T-helper 1 cell treated with Interleukin-12 subunit alpha and Interleukin-12 subunit beta and Interleukin-4 antibody, amounts not matched to agents 30 ng/mL and 1 ng/mL, for 36 hours (primary cell): ENCODE data around the gene RGS6. TPM values are rescaled to one million over a fixed set of nuclear protein-coding genes. Genes with fewer than 3 reads are reported as not detected.

Experiments used
- intact Hi-C: fragments of 100-400 bp; cut with micrococcal nuclease; formaldehyde crosslinking; loops from one replicate; pipeline ENCODE4 v1.15.1; 2024
- total RNA-seq: library from RNA; stranded (reverse); gene quantifications from 2 replicates; pipeline ENCODE4 v1.2.3, GENCODE V29; 2022

The RGS6 gene
- total RNA-seq, 1 donor from 2014 or later: 3.0 TPM

GRCh38 chr14:72070458-72070857 is 138.2 kb downstream of the RGS6 start:
- intact Hi-C loops: no loop called here

- intact Hi-C loops: no loop called here
Observed at GRCh38 chr14:72075649-72076334, 143.6 kb downstream of the RGS6 start.

GRCh38 chr14:72081137-72081536 is 148.9 kb downstream of the RGS6 start:
- intact Hi-C loops: no loop called here

GRCh38 chr14:72084935-72085334 is 152.7 kb downstream of the RGS6 start:
- intact Hi-C loops: no loop called here

- intact Hi-C loops: no loop called here
Observed at GRCh38 chr14:72089625-72090024, 157.4 kb downstream of the RGS6 start.

GRCh38 chr14:72094844-72095582 is 162.8 kb downstream of the RGS6 start:
- intact Hi-C loops: loop anchor here (2.0 kb wide), 1 partner anchor 46 kb away; no protein-coding TSS in a partner anchor

GRCh38 chr14:72097173-72097783 is 165.0 kb downstream of the RGS6 start:
- intact Hi-C loops: no loop called here

- intact Hi-C loops: no loop called here
Observed at GRCh38 chr14:72098210-72098609, 166.0 kb downstream of the RGS6 start.

GRCh38 chr14:72099566-72099965 is 167.3 kb downstream of the RGS6 start:
- intact Hi-C loops: no loop called here

GRCh38 chr14:72104011-72104613 is 171.9 kb downstream of the RGS6 start:
- intact Hi-C loops: loop anchor here (1.0 to 2.0 kb wide), 2 partner anchors 316 to 801 kb away; no protein-coding TSS in a partner anchor

- intact Hi-C loops: no loop called here
Observed at GRCh38 chr14:72111911-72112310, 179.7 kb downstream of the RGS6 start.

GRCh38 chr14:72118841-72119240 is 186.6 kb downstream of the RGS6 start:
- intact Hi-C loops: no loop called here

- intact Hi-C loops: no loop called here
Observed at GRCh38 chr14:72120315-72120714, 188.1 kb downstream of the RGS6 start.

- intact Hi-C loops: no loop called here
Observed at GRCh38 chr14:72123755-72124154, 191.5 kb downstream of the RGS6 start.

GRCh38 chr14:72124171-72124570 is 191.9 kb downstream of the RGS6 start:
- intact Hi-C loops: no loop called here

- intact Hi-C loops: no loop called here
Observed at GRCh38 chr14:72126091-72126490, 193.9 kb downstream of the RGS6 start.

- intact Hi-C loops: no loop called here
Observed at GRCh38 chr14:72126561-72126960, 194.3 kb downstream of the RGS6 start.

GRCh38 chr14:72128629-72129028 is 196.4 kb downstream of the RGS6 start:
- intact Hi-C loops: no loop called here

- intact Hi-C loops: no loop called here
Observed at GRCh38 chr14:72129291-72129690, 197.1 kb downstream of the RGS6 start.

- intact Hi-C loops: no loop called here
Observed at GRCh38 chr14:72141084-72141483, 208.9 kb downstream of the RGS6 start.

GRCh38 chr14:72142328-72142727 is 210.1 kb downstream of the RGS6 start:
- intact Hi-C loops: loop anchor here (1.0 kb wide), 1 partner anchor 21 kb away; no protein-coding TSS in a partner anchor

- intact Hi-C loops: no loop called here
Observed at GRCh38 chr14:72146241-72146640, 214.0 kb downstream of the RGS6 start.
